Bronchus fibroblast of lung (primary cell): ENCODE results near the gene ZXDB. TPM values are rescaled to one million over a fixed set of nuclear protein-coding genes. Genes with fewer than 3 reads are reported as not detected.

Experiments used
- total RNA-seq: library from RNA; depleted of rRNA; stranded (reverse); fragments of >200 nt; gene quantifications from 2 replicates; pipeline ENCODE4 v1.2.3, GENCODE V29; 2015

The ZXDB gene
- total RNA-seq = 3.6 and 3.7 TPM in 2 replicates

GRCh38 chrX:57591284-57592159 is at the start of gene ZXDB:
ZXDB (plus strand) TSS chrX:57592011; CDS start chrX:57592049, 38 bp downstream.

Other genes with a start within 250 kb of the ZXDB start
- gene NLRP2B, start 88.2 kb downstream of the ZXDB start, total RNA-seq = not detected in 2 replicates